ENCODE data around the gene MYLK.
A peak's percentile ranks its signal among the peaks of the same experiment; 100 is the strongest.

The MYLK gene

GRCh38 chr3:123660141-123660675 lies 223.9 kb downstream of the MYLK start:
- DNase-seq, result no peak

- no peak for DNase-seq
Observed at GRCh38 chr3:123658852-123659206, 225.3 kb downstream of the MYLK start.

GRCh38 chr3:123658118-123658851 lies 225.8 kb downstream of the MYLK start:
- DNase-seq, result no peak

- DNase-seq, result no peak
Observed at GRCh38 chr3:123657568-123657967, 226.6 kb downstream of the MYLK start.

- no peak for DNase-seq
Observed at GRCh38 chr3:123657111-123657510, 227.0 kb downstream of the MYLK start.

- DNase-seq, result no peak
Observed at GRCh38 chr3:123656691-123657090, 227.4 kb downstream of the MYLK start.

- DNase-seq, result no peak
Observed at GRCh38 chr3:123656274-123656673, 227.9 kb downstream of the MYLK start.

- DNase-seq, result no peak
Observed at GRCh38 chr3:123655400-123655799, 228.7 kb downstream of the MYLK start.

GRCh38 chr3:123653221-123653682 lies 230.9 kb downstream of the MYLK start:
- no peak for DNase-seq

- peak; percentile 32 to 33 for DNase-seq
Observed at GRCh38 chr3:123652342-123652984, 231.7 kb downstream of the MYLK start.

GRCh38 chr3:123651449-123652341 lies 232.4 kb downstream of the MYLK start:
- DNase-seq, result no peak

GRCh38 chr3:123650101-123650500 lies 234.0 kb downstream of the MYLK start:
- DNase-seq, result no peak

GRCh38 chr3:123648696-123649405 lies 235.3 kb downstream of the MYLK start:
- no peak for DNase-seq

GRCh38 chr3:123644358-123644757 lies 239.8 kb downstream of the MYLK start:
- no peak for DNase-seq

- DNase-seq, result no peak
Observed at GRCh38 chr3:123642957-123643330, 241.2 kb downstream of the MYLK start.

- peak; percentile 45 to 61 for DNase-seq
Observed at GRCh38 chr3:123642182-123642956, 241.8 kb downstream of the MYLK start.

GRCh38 chr3:123641505-123641904 lies 242.6 kb downstream of the MYLK start:
- no peak for DNase-seq

- DNase-seq, result no peak
Observed at GRCh38 chr3:123640740-123641462, 243.2 kb downstream of the MYLK start.

- DNase-seq, result no peak
Observed at GRCh38 chr3:123640311-123640710, 243.8 kb downstream of the MYLK start.

GRCh38 chr3:123638936-123639689 lies 245.0 kb downstream of the MYLK start:
- DNase-seq, result no peak

Measured in stimulated activated CD4-positive, alpha-beta T cell treated with anti-CD3 and anti-CD28 coated beads, Interleukin-2, amount 100 ng/mL, for 48 hours (primary cell).